IPS-11a (cell line): ENCODE measurements around the gene ZNF609.

Experiments
- H3K4me3 ChIP-seq: one replicate; pipeline ENCODE4 v1.5.1; 2013; ENCODE audit warnings: low read depth, low read length, control low read depth

The ZNF609 gene, protein sequence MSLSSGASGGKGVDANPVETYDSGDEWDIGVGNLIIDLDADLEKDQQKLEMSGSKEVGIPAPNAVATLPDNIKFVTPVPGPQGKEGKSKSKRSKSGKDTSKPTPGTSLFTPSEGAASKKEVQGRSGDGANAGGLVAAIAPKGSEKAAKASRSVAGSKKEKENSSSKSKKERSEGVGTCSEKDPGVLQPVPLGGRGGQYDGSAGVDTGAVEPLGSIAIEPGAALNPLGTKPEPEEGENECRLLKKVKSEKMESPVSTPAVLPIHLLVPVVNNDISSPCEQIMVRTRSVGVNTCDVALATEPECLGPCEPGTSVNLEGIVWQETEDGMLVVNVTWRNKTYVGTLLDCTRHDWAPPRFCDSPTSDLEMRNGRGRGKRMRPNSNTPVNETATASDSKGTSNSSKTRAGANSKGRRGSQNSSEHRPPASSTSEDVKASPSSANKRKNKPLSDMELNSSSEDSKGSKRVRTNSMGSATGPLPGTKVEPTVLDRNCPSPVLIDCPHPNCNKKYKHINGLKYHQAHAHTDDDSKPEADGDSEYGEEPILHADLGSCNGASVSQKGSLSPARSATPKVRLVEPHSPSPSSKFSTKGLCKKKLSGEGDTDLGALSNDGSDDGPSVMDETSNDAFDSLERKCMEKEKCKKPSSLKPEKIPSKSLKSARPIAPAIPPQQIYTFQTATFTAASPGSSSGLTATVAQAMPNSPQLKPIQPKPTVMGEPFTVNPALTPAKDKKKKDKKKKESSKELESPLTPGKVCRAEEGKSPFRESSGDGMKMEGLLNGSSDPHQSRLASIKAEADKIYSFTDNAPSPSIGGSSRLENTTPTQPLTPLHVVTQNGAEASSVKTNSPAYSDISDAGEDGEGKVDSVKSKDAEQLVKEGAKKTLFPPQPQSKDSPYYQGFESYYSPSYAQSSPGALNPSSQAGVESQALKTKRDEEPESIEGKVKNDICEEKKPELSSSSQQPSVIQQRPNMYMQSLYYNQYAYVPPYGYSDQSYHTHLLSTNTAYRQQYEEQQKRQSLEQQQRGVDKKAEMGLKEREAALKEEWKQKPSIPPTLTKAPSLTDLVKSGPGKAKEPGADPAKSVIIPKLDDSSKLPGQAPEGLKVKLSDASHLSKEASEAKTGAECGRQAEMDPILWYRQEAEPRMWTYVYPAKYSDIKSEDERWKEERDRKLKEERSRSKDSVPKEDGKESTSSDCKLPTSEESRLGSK (N-terminal part only)

DNA sequence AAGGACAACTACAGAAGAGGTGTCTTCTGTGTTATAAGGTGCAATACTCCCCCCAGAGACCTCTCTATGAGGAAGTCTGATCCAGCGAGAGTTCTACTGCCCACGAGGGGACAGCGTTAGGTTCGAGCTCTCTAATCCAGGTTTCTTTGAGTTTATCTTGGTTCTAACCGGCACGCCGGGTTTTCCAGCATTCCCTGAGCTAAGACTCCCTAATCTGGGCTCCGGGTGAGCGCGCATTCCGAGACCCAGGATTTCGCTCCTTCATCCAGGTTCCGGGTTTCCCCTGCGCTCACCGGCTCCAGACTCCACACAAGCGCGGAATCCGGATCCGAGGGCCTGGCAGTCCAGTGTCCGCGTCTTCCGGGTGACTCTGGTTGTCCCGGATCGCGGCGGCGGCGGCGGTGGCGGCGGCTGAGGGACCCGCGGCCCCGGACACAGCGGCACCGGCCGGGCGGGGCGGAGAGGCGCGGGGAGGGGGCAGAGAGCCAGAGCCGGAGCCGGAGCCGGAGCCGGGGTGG lies at the start of gene ZNF609:
Gene ZNF609, plus strand, starts transcription at position 373 of the 518 bp plus-strand sequence. CDS start 38,842 bp downstream, outside the sequence.
- peak within 1 kb of the TSS; percentile 72 for H3K4me3 ChIP-seq

DNA sequence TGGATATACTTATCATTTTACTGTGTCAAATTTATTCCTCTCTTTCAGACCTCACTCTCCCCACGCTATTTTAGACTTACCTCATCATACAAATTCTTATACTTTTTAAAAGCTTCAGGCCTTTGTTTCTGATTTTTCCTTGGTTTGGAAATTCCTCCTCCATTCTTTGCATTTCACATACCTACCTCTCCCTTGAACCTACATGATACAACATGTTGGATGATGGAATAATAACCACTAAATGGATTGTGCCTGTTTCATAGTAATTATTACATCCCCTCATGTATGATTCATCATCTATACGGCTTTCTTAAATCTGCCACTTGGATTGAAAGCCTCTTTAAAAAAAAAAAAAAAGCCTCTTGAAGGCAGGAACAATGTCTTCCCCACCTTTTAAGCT lies 48.2 kb upstream of the ZNF609 start:
- no peak overlapping the region for H3K4me3 ChIP-seq

DNA sequence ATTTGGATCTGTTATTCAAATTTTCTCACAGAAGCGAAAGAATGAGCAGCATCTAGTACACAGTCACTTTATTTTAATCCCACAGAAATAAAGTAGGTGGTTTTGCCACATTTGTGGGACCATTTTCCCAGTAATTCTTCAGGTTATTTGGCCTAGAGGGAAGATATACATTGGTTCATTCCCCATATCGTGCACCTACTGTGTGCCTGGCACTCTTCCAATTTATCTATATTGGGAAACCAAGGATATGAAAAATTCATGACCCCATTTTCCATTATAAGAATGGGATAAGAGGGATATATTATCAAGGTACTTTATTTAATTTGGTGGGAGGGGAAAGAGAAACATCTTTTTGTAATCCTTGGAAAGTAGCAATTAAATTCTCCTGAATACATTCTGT lies 37.7 kb upstream of the ZNF609 start:
- H3K4me3 ChIP-seq: no peak overlapping the region

DNA sequence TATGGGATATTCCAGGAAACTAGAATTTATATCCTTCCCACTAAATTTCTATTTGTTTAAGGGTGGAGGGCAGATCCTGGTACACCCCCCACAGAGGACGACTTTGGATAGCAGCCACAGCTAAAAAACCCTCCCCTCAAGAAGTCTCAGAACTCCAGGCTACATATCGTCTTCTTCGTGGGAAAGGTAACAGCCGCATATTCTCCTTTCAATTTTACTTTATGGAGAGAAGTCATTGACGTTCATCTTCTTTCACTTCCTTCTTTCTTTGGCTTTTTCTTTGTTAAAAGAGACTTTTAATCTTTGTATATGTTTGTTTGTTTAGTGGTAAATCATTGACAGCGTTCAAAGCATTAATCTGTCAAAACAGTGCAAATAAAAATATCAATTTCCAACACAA lies 36.4 kb upstream of the ZNF609 start:
- no peak overlapping the region for H3K4me3 ChIP-seq

DNA sequence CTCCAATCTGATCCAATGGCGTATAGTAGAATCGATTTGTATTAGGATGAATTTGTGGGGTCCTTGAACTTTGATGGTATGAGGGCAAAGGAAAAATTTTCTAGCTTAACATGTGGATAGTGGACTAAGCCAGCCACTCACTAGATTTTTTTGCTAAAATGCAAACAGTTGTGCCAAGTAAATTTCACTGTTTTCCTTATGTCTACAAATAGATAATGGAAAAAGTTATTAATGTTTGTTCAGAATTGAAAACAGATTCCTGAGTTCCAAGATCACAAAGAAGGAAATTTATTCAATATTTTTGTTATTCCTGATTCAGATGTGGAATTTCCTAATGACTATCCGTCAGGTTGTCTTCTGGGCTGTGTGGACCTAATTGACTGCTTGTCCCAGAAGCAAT lies 35.2 kb upstream of the ZNF609 start:
- H3K4me3 ChIP-seq: no peak overlapping the region

DNA sequence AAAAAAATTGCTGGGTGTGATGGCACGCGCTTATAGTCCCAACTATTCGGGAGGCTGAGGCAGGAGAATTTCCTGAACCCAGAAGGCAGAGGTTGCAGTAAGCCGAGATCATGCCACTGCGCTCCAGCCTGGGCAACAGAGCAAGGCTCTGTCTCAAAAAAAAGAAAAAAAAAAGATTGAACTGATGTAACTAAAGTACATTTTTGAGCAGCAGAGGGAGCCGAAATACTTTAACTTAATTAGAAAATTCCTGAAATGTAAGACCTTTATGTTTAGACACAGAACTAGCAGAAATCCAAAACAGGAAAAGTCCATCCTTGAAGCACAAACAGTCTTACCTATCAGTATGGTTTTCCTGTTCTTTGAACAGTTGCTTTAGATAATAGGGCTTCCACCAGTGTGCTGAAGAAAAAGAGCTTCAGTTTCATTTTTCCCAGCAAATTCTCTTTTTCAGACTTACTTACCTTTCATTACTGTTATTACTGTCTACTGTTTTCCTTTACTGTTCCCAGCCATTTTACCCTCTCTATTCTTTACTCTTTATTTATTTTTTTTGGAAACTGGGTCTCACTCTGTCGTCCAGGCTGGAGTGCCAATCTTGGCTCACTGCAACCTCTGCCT lies 33.4 kb upstream of the ZNF609 start:
- H3K4me3 ChIP-seq: no peak overlapping the region

DNA sequence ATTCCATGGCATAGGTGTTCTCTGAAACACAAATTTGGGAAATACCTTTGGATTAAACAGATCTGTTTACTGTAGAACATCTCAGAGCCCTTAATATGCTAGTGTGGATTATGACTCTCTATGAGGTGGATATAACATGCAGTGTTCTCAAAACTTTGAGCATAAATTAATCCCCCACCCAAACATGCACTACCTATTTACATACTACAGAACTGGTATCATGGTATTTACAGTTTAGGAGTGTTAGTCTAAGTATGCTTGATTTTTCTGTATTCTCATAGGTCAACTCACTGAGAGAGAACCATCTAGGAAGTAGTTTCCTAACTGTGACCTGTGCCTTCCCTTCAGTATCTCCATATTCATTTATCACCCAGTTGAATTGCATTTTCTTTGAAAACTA lies 30.9 kb upstream of the ZNF609 start:
- no peak overlapping the region for H3K4me3 ChIP-seq

DNA sequence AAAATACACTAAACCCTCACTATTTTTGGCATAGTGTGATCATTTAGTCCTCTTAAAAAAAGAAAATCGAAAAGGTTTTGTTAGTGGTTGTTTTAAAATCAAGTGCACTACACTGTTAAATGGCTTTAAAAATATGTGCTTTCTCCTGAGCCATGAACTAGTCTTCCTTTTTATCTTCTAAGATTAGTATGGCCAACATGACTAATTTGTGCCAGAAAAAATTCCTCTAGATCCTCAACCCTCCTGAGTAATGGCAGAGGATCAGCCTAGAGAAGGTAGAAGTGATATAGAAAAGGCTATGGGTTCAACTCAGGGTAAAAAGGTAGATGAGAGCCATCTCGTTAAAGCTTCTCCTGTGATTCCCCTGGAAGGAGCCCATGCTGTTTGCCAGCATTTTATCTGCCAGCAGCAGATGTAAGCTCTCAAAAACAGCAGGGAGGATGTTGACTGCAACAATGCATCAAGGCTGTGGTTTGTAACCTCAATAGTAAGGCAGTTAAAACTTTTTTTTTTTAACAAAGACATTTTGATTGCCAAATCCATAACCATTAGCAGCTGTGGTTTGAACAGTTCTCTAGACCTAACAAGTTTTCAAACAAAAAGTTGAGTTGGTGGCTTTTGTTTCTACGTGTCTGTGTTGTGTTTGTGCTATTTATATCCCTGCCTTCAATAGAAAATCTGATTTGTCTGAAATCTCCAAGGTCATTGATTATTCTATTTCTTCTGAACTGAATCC lies 30.2 kb upstream of the ZNF609 start:
- no peak overlapping the region for H3K4me3 ChIP-seq

DNA sequence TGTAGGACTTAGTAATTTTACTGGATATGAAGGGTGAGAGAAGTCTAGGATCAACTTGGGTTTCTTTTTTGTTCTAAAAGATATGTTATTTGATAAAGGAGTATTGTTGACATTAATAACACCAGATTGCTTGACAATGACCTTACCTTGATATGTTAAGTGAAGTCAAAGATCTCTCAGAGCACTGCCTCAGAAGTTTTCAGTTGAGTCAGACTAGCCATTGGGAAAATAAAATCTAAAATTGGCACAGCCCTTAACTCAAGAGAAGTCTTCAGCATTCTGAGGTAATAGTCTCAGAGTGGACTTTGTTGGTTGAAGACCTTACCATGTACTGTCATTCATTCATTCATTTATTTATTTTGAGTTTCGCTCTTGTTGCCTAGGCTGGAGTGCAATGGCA lies 22.4 kb upstream of the ZNF609 start:
- no peak overlapping the region for H3K4me3 ChIP-seq

DNA sequence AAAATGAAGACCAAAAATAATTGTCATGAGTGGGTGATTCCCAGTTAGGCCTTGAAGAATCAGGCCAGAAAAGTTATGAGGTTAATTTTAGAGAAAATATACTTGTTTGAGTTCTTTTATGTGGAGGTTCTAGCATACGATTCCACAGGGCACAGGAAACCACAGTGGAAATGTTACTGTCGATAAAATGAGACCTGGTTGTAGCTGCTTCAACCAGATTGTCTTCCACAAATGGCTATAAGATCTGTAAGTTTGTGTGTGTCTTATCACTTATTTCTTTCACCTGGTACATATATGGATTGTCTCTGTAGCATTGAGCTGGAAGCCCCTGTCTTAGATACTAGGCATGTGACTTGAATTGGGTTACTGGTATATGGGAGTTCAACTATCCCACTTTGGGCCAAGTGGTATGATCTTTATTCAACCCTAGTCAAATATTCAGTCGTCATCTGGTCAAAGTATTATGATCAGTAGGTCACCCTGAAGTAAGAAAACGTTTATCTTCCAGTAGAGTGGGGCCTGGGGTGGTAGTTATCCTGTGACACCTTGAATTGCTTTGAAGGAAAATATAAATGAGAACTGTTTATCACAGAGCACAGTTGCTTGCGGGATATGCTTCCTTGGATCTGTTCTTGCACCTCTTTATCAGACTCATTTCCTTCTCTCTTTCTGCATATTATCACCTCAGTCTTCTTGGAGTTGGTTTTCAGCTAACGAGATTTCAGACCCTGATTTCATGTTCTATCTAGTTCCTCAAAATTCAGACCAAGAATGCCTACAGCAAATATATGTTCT lies 21.5 kb upstream of the ZNF609 start:
- no peak overlapping the region for H3K4me3 ChIP-seq

DNA sequence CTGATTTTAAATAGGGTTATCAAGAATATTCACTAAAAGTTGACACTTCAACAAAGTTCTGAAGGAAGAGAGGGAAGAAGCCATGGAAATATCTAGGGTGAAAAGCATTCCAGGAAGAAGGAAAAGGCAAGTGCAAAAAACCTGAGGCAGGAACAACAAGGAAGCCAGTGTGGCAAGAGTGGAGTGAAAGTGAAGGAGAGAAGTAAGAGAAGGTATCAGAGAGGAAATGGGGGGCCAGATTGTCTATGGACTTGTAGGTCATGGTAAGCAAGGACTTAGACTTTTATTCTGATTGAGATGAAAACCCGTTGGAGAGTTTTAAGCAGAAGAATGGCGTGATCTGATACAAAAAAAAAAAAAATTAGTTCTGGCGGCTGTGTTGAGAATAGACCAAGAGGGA lies 18.5 kb upstream of the ZNF609 start:
- H3K4me3 ChIP-seq: no peak overlapping the region

DNA sequence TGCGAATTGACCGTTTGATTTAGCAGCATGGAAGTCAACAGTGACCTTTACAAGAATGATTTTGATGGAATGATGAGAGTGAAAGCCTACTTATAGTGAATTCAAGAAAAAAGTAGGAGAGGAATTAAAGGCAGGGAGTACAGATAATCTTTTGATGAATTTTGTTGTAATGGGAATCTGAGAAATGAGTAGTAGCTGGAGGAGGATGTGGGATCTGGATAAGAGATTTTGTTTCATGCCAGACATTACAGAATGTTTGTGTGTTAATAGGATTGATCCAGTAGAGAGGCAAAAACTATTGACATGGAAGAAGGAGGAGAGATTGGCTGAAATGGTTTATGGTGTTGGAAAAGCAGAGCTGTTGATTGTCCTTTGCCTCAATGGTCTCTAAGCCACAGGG lies 17.4 kb upstream of the ZNF609 start:
- H3K4me3 ChIP-seq: no peak overlapping the region

DNA sequence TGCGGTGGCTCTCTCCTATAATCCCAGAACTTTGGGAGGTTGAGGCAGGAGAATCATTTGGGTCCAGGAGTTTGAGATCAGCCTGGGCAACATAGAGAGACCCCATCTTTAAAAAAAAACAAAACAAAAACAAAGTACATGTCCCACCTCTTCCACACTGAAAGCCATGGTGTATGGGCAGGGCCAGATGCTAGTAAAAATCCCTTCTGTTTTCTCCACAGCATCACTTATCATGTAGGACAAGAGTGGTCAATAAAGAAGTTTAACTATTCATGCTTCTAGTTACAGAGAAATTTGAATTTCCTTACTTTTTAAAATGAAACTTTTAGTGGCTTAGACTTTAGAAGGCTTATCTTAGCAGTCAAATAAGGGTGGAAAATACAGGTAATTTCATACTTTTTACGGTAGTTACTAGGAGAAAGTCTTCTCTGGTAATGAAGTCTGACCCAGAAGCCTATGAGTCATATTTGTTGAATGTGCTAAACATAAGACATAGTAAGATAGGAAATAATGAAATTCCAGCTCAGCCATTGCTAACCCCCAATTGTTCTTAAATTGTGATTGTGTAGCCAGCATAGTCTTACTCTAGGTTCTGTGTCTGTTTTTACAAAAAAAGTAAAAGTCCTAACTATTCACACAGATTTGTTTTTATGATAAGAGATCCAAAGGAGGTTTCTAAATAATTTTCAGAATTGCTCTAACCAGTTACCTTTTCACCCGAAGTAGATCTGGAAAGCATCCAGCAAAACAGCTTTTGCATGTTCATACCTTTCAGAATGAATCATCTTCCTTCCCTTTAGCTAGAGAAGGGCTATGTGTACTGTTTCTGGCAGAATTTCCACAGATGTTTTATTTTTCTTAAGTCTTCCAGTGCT lies 16.4 kb upstream of the ZNF609 start:
- H3K4me3 ChIP-seq: no peak overlapping the region

DNA sequence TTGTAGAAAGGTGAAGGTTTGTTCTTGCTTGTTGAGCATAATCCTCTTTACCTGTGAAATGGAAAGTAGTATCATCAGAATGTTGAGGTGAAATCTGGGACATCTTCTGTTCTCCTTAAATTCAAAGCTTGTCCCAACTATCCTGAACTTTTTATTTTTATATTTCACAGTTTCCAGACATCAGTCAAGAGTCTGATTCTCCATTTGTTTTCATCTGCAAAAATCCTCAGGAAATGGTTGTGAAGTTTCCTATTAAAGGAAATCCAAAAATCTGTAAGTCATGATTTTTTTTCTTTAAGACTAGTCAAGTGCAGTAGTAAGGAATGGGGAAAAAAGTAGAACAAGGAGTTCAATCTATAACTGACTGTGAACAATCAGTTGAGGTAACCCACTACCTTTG lies 15.5 kb upstream of the ZNF609 start:
- no peak overlapping the region for H3K4me3 ChIP-seq

DNA sequence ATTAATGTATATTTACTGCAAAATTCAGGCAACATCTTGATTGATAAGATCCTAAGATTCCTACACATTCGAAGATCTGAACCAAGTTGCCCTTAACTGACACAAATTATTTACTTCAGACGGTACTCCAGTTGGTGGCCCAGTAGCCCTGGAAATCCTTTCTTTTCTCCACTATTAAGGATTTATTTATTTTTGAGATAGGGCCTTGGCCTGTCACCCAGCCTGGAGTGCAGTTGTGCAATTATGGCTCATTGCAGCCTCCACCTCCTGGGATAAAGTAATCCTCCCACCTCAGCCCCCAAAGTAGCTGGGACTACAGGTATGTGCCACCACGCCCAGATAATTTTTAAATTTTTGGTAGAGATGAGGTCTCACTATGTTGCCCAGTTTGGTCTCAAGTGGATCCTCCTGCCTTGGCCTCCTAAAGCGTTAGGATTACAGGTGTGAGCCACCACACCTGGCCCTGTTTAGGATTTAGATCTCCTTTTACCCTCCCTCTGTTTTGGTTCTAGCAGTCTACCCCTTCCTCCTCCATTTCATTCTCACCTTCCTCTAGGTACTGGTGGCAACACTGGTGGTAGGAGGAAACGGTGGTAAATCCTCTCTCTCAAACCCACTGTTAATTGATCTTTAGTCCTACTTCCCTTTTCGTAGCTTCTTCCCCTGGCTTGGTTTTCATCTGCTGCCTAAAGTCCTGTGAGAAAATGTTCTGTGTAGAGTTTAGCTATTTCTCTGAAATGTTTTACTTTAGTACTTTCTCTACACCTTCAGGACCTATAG lies 12.7 kb upstream of the ZNF609 start:
- H3K4me3 ChIP-seq: no peak overlapping the region

DNA sequence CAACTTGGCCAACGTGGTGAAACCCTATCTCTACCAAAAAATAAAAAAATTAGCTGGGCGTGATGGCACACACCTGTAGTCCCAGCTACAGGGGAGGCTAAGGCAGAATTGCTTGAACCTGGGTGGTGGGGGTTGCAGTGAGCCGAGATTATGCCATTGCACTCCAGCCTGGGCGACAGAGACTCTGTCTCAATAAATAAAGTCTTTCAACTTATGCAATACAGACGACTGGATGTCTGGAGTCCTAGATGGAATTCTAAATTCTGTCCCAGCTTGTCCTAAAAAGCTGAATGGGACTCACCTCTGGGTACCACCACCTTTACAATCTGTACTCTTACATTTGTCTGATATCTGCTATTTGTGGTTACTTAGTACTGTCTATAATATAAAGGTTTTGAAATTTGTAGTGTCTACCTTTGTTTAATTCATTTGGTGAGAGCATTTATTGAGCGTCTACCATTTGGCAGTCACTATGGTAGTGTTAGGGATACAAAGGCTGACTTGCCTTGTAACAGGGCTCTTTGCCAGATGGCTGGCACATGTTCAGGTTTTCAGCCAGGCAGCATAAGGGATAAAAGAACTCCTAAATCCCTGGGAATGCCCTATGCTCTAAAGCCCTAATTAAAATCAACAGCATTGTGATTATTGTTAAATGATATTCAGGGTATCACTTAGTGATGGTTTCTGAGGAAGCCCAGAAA lies 7.2 kb upstream of the ZNF609 start:
- H3K4me3 ChIP-seq: no peak overlapping the region

DNA sequence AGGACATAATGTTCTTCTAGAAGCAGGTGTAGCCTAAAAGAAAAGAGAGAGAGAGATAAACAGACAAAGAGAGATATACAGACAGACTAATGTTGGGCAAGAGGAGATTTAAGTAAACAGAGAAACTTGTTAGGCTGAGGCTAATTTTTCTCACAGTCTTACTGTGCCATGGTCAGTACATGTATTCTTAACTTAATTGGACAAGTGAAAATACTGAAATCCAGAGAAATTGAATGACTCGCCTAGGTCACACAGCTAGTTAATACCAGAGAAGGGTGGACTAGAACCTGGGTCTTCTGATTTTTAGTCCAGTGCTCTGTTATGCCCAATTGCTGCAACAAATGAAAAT lies 6.7 kb upstream of the ZNF609 start:
- H3K4me3 ChIP-seq: no peak overlapping the region
